IgD-negative memory B cell (primary cell): Measurements from ENCODE around the gene ABLIM1. TPM values are rescaled to one million over a fixed set of nuclear protein-coding genes. Genes with fewer than 3 reads are reported as not detected.

Source experiments
- H3K27ac Mint-ChIP-seq, 3 donors: one replicate each; pipeline ENCODE4 v1.8.0; 2020 to 2022; ENCODE audit warnings: mild to moderate bottlenecking in 3 of 3, mixed read lengths in 3 of 3, moderate library complexity in 1 of 3
- H3K27me3 Mint-ChIP-seq: one replicate; pipeline ENCODE4 v1.8.0; 2021; ENCODE audit warnings: mixed read lengths
- H3K36me3 Mint-ChIP-seq: one replicate; pipeline ENCODE4 v1.8.0; 2020; ENCODE audit warnings: mild to moderate bottlenecking, mixed read lengths
- H3K4me1 Mint-ChIP-seq, 3 donors: one replicate each; pipeline ENCODE4 v1.8.0; 2020 to 2022; ENCODE audit warnings: mixed read lengths in 3 of 3, mild to moderate bottlenecking in 1 of 3
- H3K4me3 Mint-ChIP-seq, 4 donors: one replicate each; pipeline ENCODE4 v1.8.0; 2020 to 2022; ENCODE audit warnings: mild to moderate bottlenecking in 4 of 4, mixed read lengths in 4 of 4, moderate library complexity in 3 of 4
- H3K9me3 Mint-ChIP-seq, 3 donors: one replicate each; pipeline ENCODE4 v1.8.0; 2020 to 2021; ENCODE audit warnings: mixed read lengths in 3 of 3, mild to moderate bottlenecking in 1 of 3
- polyA plus RNA-seq: library from polyadenylated mRNA; unstranded; fragments of 300-500 nt; fragmentation: Illumina TruSeq; gene quantifications from one replicate; pipeline ENCODE4 v1.2.3, GENCODE V29; 2021

The ABLIM1 gene
- polyA plus RNA-seq, 1 donor from 2014 or later: 115 TPM

- Mint-ChIP-seq H3K9me3 (no peaks in the 10 kb centered on the region), H3K4me1 (peaks cover 55 to 76% (median 68%) of the 10 kb centered on the region in 3 donors), H3K36me3 (peaks cover 13% of the 10 kb centered on the region), H3K27ac (peak overlapping the region; percentile 64 to 75 (median 69)), H3K27me3 (no peaks in the 10 kb centered on the region), H3K4me3 (peak overlapping the region in 2 of 4 donors; percentile 51 to 56)
Measured at GRCh38 chr10:114516356-114516755, 141.7 kb downstream of the ABLIM1 start.

- Mint-ChIP-seq H3K36me3 (peaks cover 13% of the 10 kb centered on the region), H3K4me1 (peaks cover 51 to 71% (median 64%) of the 10 kb centered on the region in 3 donors), H3K9me3 (no peaks in the 10 kb centered on the region), H3K27me3 (no peaks in the 10 kb centered on the region), H3K27ac (no peak overlapping the region), H3K4me3 (no peak overlapping the region)
Measured at GRCh38 chr10:114515298-114515914, 142.7 kb downstream of the ABLIM1 start.

GRCh38 chr10:114513381-114513792 is 144.7 kb downstream of the ABLIM1 start:
- Mint-ChIP-seq H3K4me3 (no peak overlapping the region), H3K4me1 (peaks cover 48 to 64% (median 53%) of the 10 kb centered on the region in 3 donors), H3K27ac (no peak overlapping the region), H3K36me3 (peaks cover 16% of the 10 kb centered on the region), H3K27me3 (no peaks in the 10 kb centered on the region), H3K9me3 (no peaks in the 10 kb centered on the region)

GRCh38 chr10:114511881-114512280 is 146.2 kb downstream of the ABLIM1 start:
- Mint-ChIP-seq H3K27me3 (no peaks in the 10 kb centered on the region), H3K4me1 (peaks cover 40 to 58% (median 44%) of the 10 kb centered on the region in 3 donors), H3K36me3 (peaks cover 16% of the 10 kb centered on the region), H3K27ac (no peak overlapping the region), H3K4me3 (no peak overlapping the region), H3K9me3 (no peaks in the 10 kb centered on the region)

GRCh38 chr10:114508376-114508775 is 149.7 kb downstream of the ABLIM1 start:
- H3K27me3 Mint-ChIP-seq: no peaks in the 10 kb centered on the region
- H3K27ac Mint-ChIP-seq: no peak overlapping the region
- no peak overlapping the region for H3K4me3 Mint-ChIP-seq
- peaks cover 11% of the 10 kb centered on the region for H3K36me3 Mint-ChIP-seq
- no peaks in the 10 kb centered on the region for H3K9me3 Mint-ChIP-seq
- H3K4me1 Mint-ChIP-seq: peaks cover 37 to 63% (median 59%) of the 10 kb centered on the region in 3 donors

- no peaks in the 10 kb centered on the region for H3K9me3 Mint-ChIP-seq
- no peaks in the 10 kb centered on the region for H3K27me3 Mint-ChIP-seq
- no peak overlapping the region for H3K4me3 Mint-ChIP-seq
- H3K27ac Mint-ChIP-seq: peak overlapping the region in 1 of 3 donors; percentile 54
- peaks cover 6% of the 10 kb centered on the region for H3K36me3 Mint-ChIP-seq
- H3K4me1 Mint-ChIP-seq: peaks cover 33 to 55% (median 55%) of the 10 kb centered on the region in 3 donors
Measured at GRCh38 chr10:114507449-114507848, 150.6 kb downstream of the ABLIM1 start.

- Mint-ChIP-seq H3K4me3 (no peak overlapping the region), H3K9me3 (no peaks in the 10 kb centered on the region), H3K4me1 (peaks cover 32 to 52% (median 52%) of the 10 kb centered on the region in 3 donors), H3K27me3 (no peaks in the 10 kb centered on the region), H3K36me3 (peaks cover 6% of the 10 kb centered on the region), H3K27ac (peak overlapping the region in 2 of 3 donors; percentile 54 to 72)
Measured at GRCh38 chr10:114506871-114507385, 151.1 kb downstream of the ABLIM1 start.

- H3K27me3 Mint-ChIP-seq: no peaks in the 10 kb centered on the region
- no peaks in the 10 kb centered on the region for H3K9me3 Mint-ChIP-seq
- H3K4me1 Mint-ChIP-seq: peaks cover 44 to 63% (median 53%) of the 10 kb centered on the region in 3 donors
- no peak overlapping the region for H3K4me3 Mint-ChIP-seq
- H3K27ac Mint-ChIP-seq: peak overlapping the region; percentile 54 to 73 (median 59)
- peaks cover 3% of the 10 kb centered on the region for H3K36me3 Mint-ChIP-seq
Measured at GRCh38 chr10:114504769-114505579, 153.1 kb downstream of the ABLIM1 start.

GRCh38 chr10:114502074-114502473 is 156.0 kb downstream of the ABLIM1 start:
- Mint-ChIP-seq H3K27me3 (no peaks in the 10 kb centered on the region), H3K4me3 (no peak overlapping the region), H3K27ac (peak overlapping the region in 2 of 3 donors; percentile 73 to 86)

GRCh38 chr10:114501650-114502049 is 156.4 kb downstream of the ABLIM1 start:
- no peaks in the 10 kb centered on the region for H3K9me3 Mint-ChIP-seq
- peak overlapping the region in 2 of 3 donors; percentile 73 to 86 for H3K27ac Mint-ChIP-seq
- peaks cover 60 to 72% (median 69%) of the 10 kb centered on the region in 3 donors for H3K4me1 Mint-ChIP-seq
- H3K4me3 Mint-ChIP-seq: peak overlapping the region in 2 of 4 donors; percentile 72 to 79
- no peaks in the 10 kb centered on the region for H3K36me3 Mint-ChIP-seq
- no peaks in the 10 kb centered on the region for H3K27me3 Mint-ChIP-seq

More at GRCh38 chr10:114502074-114502473, 156.0 kb downstream of the ABLIM1 start:
- peaks cover 60 to 73% (median 69%) of the 10 kb centered on the region in 3 donors for H3K4me1 Mint-ChIP-seq
- H3K9me3 Mint-ChIP-seq: no peaks in the 10 kb centered on the region
- H3K36me3 Mint-ChIP-seq: no peaks in the 10 kb centered on the region

- H3K36me3 Mint-ChIP-seq: no peaks in the 10 kb centered on the region
- H3K27me3 Mint-ChIP-seq: no peaks in the 10 kb centered on the region
- H3K9me3 Mint-ChIP-seq: no peaks in the 10 kb centered on the region
- peak overlapping the region in 2 of 3 donors; percentile 92 to 96 for H3K27ac Mint-ChIP-seq
- peaks cover 60 to 70% (median 61%) of the 10 kb centered on the region in 3 donors for H3K4me1 Mint-ChIP-seq
- peak overlapping the region in 1 of 4 donors; percentile 72 for H3K4me3 Mint-ChIP-seq
Measured at GRCh38 chr10:114500643-114501042, 157.4 kb downstream of the ABLIM1 start.

- Mint-ChIP-seq H3K27me3 (no peaks in the 10 kb centered on the region), H3K36me3 (no peaks in the 10 kb centered on the region), H3K4me3 (peak overlapping the region; percentile 30 to 88 (median 74)), H3K4me1 (peaks cover 56 to 70% (median 56%) of the 10 kb centered on the region in 3 donors), H3K27ac (peak overlapping the region; percentile 79 to 96 (median 92)), H3K9me3 (peaks cover 0 to 4% (median 0%) of the 10 kb centered on the region in 3 donors)
Measured at GRCh38 chr10:114499630-114500190, 158.4 kb downstream of the ABLIM1 start.

GRCh38 chr10:114499116-114499515 is 159.0 kb downstream of the ABLIM1 start:
- Mint-ChIP-seq H3K9me3 (peaks cover 0 to 4% (median 0%) of the 10 kb centered on the region in 3 donors), H3K27me3 (no peaks in the 10 kb centered on the region), H3K36me3 (no peaks in the 10 kb centered on the region), H3K4me1 (peaks cover 51 to 67% (median 59%) of the 10 kb centered on the region in 3 donors), H3K4me3 (peak overlapping the region; percentile 72 to 88 (median 78)), H3K27ac (peak overlapping the region; percentile 79 to 96 (median 92))

GRCh38 chr10:114498413-114499111 is 159.5 kb downstream of the ABLIM1 start:
- Mint-ChIP-seq H3K36me3 (no peaks in the 10 kb centered on the region), H3K27me3 (no peaks in the 10 kb centered on the region), H3K4me1 (peaks cover 46 to 67% (median 56%) of the 10 kb centered on the region in 3 donors), H3K9me3 (peaks cover 0 to 4% (median 0%) of the 10 kb centered on the region in 3 donors), H3K27ac (peak overlapping the region; percentile 79 to 96 (median 92)), H3K4me3 (peak overlapping the region; percentile 72 to 88 (median 78))
